Measurements from ENCODE around the gene RALGPS2.

DNA sequence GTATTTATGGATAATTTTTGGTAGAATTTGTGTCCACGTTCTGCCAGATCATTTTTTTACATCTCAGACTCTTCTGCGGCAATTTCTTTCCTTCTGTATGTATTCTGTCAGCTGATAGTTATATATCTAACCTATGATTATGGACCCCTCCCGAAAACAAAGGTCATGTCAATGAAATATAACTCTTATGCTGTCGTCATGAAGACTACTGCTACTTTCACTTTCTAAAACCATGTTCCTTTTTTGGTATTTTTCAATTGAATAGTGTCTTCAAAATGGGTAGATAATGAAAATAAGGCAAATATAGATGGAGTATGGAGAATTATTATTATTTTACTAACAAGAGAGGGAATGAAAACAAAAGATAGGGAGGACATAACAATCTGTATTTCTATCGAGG lies 142.6 kb downstream of the RALGPS2 start:
- TF ChIP-seq EZH2phosphoT487 (IDR thresholded peaks at IDR 0.05; ENCODE audit: borderline replicate concordance, low read depth) (no peak), SMC3 (IDR thresholded peaks at IDR 0.05; ENCODE audit: low read depth, low read length) (no peak), POLR2AphosphoS5 (IDR thresholded peaks at IDR 0.05; ENCODE audit: low read depth, low read length) (no peak), NFIC (IDR thresholded peaks at IDR 0.05; ENCODE audit: borderline replicate concordance) (no peak), ELF1 (IDR thresholded peaks at IDR 0.05) (no peak), RXRA (IDR thresholded peaks at IDR 0.05; ENCODE audit: borderline replicate concordance, low read depth) (no peak), GABPA (IDR thresholded peaks at IDR 0.05; ENCODE audit: low read depth) (no peak), TEAD4 (IDR thresholded peaks at IDR 0.05; ENCODE audit: borderline replicate concordance, insufficient read depth) (no peak)
- TF ChIP-seq, protein P1, sequence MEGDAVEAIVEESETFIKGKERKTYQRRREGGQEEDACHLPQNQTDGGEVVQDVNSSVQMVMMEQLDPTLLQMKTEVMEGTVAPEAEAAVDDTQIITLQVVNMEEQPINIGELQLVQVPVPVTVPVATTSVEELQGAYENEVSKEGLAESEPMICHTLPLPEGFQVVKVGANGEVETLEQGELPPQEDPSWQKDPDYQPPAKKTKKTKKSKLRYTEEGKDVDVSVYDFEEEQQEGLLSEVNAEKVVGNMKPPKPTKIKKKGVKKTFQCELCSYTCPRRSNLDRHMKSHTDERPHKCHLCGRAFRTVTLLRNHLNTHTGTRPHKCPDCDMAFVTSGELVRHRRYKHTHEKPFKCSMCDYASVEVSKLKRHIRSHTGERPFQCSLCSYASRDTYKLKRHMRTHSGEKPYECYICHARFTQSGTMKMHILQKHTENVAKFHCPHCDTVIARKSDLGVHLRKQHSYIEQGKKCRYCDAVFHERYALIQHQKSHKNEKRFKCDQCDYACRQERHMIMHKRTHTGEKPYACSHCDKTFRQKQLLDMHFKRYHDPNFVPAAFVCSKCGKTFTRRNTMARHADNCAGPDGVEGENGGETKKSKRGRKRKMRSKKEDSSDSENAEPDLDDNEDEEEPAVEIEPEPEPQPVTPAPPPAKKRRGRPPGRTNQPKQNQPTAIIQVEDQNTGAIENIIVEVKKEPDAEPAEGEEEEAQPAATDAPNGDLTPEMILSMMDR (IDR thresholded peaks at IDR 0.05), result no peak
- TF ChIP-seq, protein P2, sequence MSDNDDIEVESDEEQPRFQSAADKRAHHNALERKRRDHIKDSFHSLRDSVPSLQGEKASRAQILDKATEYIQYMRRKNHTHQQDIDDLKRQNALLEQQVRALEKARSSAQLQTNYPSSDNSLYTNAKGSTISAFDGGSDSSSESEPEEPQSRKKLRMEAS (IDR thresholded peaks at IDR 0.05; ENCODE audit: low read depth), result no peak
- TF ChIP-seq, protein P3, sequence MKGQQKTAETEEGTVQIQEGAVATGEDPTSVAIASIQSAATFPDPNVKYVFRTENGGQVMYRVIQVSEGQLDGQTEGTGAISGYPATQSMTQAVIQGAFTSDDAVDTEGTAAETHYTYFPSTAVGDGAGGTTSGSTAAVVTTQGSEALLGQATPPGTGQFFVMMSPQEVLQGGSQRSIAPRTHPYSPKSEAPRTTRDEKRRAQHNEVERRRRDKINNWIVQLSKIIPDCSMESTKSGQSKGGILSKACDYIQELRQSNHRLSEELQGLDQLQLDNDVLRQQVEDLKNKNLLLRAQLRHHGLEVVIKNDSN (IDR thresholded peaks at IDR 0.05; ENCODE audit: borderline replicate concordance, low read depth), result no peak
